AG04449 (cell line): ENCODE data around the gene VAC14.

ENCODE experiments used
- CTCF ChIA-PET: fragments of 350-600 bp; formaldehyde crosslinking; extraction: SDS; loops from one replicate; lab custom pipeline; 2021; ENCODE audit warnings: antibody characterized with exemption; lab: Yijun Ruan, JAX
- POLR2A ChIA-PET: fragments of 400-600, 350-600 bp; formaldehyde crosslinking; extraction: SDS; loops from one replicate; lab custom pipeline; 2020; ENCODE audit warnings: antibody characterized with exemption, inconsistent platforms; lab: Yijun Ruan, JAX
- DNase-seq: peaks from one replicate; pipeline ENCODE4 v3.0.0-alpha.2; 2010; ENCODE audit warnings: low read depth, low spot score
- H3K4me3 ChIP-seq: 2 replicates; pipeline ENCODE4 v1.5.1; 2011; ENCODE audit warnings: low read depth, mild to moderate bottlenecking, control low read depth, low read length
- CTCF ChIP-seq: IDR thresholded peaks from one replicate; pipeline ENCODE4 v1.5.1; 2011; ENCODE audit warnings: mild to moderate bottlenecking, moderate library complexity, low read length, control low read depth, inconsistent platforms; ENCODE audit not compliant: insufficient read depth; ENCODE audit errors: missing control alignments

Gene VAC14

GRCh38 chr16:70652322-70652721, 148.6 kb downstream of the VAC14 start:
- ChIA-PET CTCF (interaction anchor here (0.8 to 8.7 kb wide), 26 partner anchors 10 to 320 kb away, joined by 3 to 126 read pairs (median 10); partner anchors contain the start of gene COG4), POLR2A (interaction anchor here (1.2 kb wide), 1 partner anchor 79 kb away, joined by 3 read pairs; no protein-coding TSS in a partner anchor)
- no peak overlapping the region for H3K4me3 ChIP-seq
- no peak for TF ChIP-seq CTCF
- DNase-seq, result no peak

GRCh38 chr16:70651524-70651923, 149.4 kb downstream of the VAC14 start:
- CTCF ChIA-PET, result interaction anchor here (1.2 to 6.4 kb wide), 11 partner anchors 13 to 319 kb away, joined by 3 to 126 read pairs (median 48); no protein-coding TSS in a partner anchor
- POLR2A ChIA-PET, result interaction anchor here (1.2 kb wide), 1 partner anchor 79 kb away, joined by 3 read pairs; no protein-coding TSS in a partner anchor

GRCh38 chr16:70650216-70650615, 150.7 kb downstream of the VAC14 start:
- H3K4me3 ChIP-seq, result no peak overlapping the region
- no peak for TF ChIP-seq CTCF
- no peak for DNase-seq
- ChIA-PET POLR2A (no interaction called here), CTCF (interaction anchor here (5.2 to 6.4 kb wide), 5 partner anchors 12 to 318 kb away, joined by 45 to 126 read pairs (median 62); no protein-coding TSS in a partner anchor)

More at GRCh38 chr16:70651524-70651923, 149.4 kb downstream of the VAC14 start:
- no peak overlapping the region for H3K4me3 ChIP-seq
- DNase-seq, result no peak
- no peak for TF ChIP-seq CTCF

GRCh38 chr16:70649300-70649699, 151.7 kb downstream of the VAC14 start:
- no peak for TF ChIP-seq CTCF
- POLR2A ChIA-PET, result no interaction called here
- DNase-seq, result no peak
- CTCF ChIA-PET, result no interaction called here
- H3K4me3 ChIP-seq, result no peak overlapping the region

DNA sequence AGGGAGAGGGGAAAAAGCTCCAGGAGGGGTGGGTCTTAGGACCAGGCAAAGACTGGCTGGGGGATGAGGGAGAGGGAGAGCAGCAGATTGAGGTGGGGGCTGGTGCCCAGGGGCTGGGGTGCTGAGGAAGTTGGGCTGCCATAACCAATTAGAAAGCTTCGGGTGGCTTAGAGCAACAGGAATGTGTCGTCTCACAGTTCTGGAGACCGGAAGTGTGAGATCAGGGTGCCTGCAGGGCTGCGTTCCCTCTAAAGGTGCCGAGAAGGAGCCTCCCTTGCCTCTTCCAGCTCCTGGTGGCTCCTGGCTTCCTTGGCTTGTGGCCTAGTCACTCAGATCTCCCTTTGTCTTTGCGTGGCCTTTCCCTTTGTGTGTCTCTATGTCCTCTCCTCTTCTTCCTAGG, 152.4 kb downstream of the VAC14 start:
- no peak for TF ChIP-seq CTCF
- H3K4me3 ChIP-seq, result no peak overlapping the region
- DNase-seq, result no peak
- ChIA-PET CTCF (no interaction called here), POLR2A (no interaction called here)

DNA sequence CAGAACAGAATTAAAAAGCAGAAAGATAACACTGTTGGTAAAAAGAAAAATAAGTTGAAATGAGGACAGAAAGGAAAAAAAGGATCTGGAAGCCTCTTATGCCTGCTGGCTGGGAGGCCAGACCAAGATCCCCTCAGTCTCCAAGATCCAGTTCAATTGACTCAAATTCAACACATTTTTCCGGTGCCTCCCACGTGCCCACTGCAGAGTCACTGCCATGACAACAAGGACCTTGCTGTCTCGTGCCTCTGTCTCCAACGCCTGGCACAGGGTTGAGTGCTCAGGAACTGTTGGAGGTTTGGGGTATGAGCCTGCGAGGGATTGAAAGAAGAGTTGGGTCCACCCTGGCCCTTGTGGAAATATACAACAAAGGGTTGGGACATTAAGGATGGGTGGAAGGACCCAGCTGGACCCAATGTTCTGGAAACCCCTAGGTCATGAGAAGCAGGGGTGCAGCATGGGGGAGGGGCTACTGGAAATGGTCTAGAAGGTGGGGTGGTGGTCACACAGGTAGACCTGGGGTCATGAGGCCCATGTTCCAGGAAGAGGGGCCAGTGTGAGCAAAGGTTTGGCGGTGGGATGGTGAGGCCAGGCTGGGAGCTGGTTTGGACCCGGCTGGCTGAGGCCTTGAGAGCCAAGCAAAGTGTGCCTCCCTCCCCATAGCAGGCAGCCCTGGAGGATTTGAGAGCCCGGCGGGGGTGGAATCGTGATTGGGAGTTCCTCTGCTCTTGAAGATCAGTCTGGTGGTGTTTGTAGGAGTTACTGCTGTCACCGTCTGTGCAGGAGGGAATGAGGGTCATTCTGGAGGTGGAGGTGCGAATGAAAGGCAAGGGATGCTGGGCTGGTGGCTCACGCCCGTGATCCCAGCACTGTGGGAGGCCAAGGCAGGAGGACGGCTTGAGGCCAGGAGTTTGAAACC, 153.3 kb downstream of the VAC14 start:
- CTCF ChIA-PET, result no interaction called here
- H3K4me3 ChIP-seq, result no peak overlapping the region
- no peak for DNase-seq
- POLR2A ChIA-PET, result no interaction called here
- TF ChIP-seq CTCF, result no peak
